H1 (cell line): Measurements from ENCODE around the gene BCAS3. TPM values are rescaled to one million over a fixed set of nuclear protein-coding genes. Genes with fewer than 3 reads are reported as not detected.

Experiments used
- CTCF ChIA-PET: fragments of 300-600 bp; sonication (Branson Sonifier 250); formaldehyde crosslinking; loops from one replicate; lab custom pipeline; 2021; ENCODE audit not compliant: partially characterized antibody; lab: Charles Lee
- POLR2A ChIA-PET: fragments of 300-600 bp; sonication (Branson Sonifier 250); formaldehyde crosslinking; loops from one replicate; lab custom pipeline; 2021; ENCODE audit warnings: inconsistent platforms; ENCODE audit not compliant: partially characterized antibody; lab: Charles Lee
- DNase-seq, 2 experiments: peaks; one replicate each; pipeline versions ENCODE4 v3.0.0 to v3.0.0-alpha.2; 2010 to 2022; ENCODE audit warnings: low spot score in 2 of 2, low read depth in 1 of 2, mixed read lengths in 1 of 2
- FAIRE-seq: peaks from 2 replicates; lab custom pipeline; 2011; peaks lifted over from hg19 to GRCh38; lab: Jason Lieb, UNC
- H2AFZ ChIP-seq: 2 replicates; pipeline ENCODE4 v1.8.1; 2012; ENCODE audit warnings: low read length, inconsistent platforms
- H2AK5ac ChIP-seq: 2 replicates; pipeline ENCODE4 v1.6.1; 2013; ENCODE audit warnings: low read depth, low read length
- H2BK120ac ChIP-seq: replicated peaks from 2 replicates; pipeline ENCODE3; 2013; ENCODE audit warnings: low read depth, low read length, inconsistent platforms
- H2BK12ac ChIP-seq: 2 replicates; pipeline ENCODE4 v1.6.1; 2013; ENCODE audit warnings: low read depth, low read length
- H2BK15ac ChIP-seq: 2 replicates; pipeline ENCODE4 v1.6.1; 2013; ENCODE audit warnings: low read length
- H2BK20ac ChIP-seq: 2 replicates; pipeline ENCODE4 v1.6.1; 2013; ENCODE audit warnings: low read length
- H2BK5ac ChIP-seq: 2 replicates; pipeline ENCODE4 v1.6.1; 2013; ENCODE audit warnings: low read depth, low read length
- H3K14ac ChIP-seq: 2 replicates; pipeline ENCODE4 v1.6.1; 2013; ENCODE audit warnings: inconsistent platforms; ENCODE audit not compliant: insufficient read length
- H3K18ac ChIP-seq: 2 replicates; pipeline ENCODE4 v1.6.1; 2013; ENCODE audit warnings: low read length; ENCODE audit errors: extremely low read depth
- H3K23ac ChIP-seq: 2 replicates; pipeline ENCODE4 v1.6.1; 2013; ENCODE audit warnings: inconsistent platforms; ENCODE audit not compliant: insufficient read length
- H3K23me2 ChIP-seq: 2 replicates; pipeline ENCODE4 v1.6.1; 2013; ENCODE audit warnings: low read depth, low read length
- H3K27ac ChIP-seq: 2 replicates; pipeline ENCODE4 v1.6.1; 2011; ENCODE audit warnings: low read depth, low read length, inconsistent platforms
- H3K27me3 ChIP-seq, 4 experiments: replicated peaks in 1 of 4; 1 replicate in 1 of 4; 2 replicates in 3 of 4; pipeline versions ENCODE4 v1.6.1 to v1.8.1; 2011 to 2013; ENCODE audit warnings: low read length in 3 of 4, mild to moderate bottlenecking in 3 of 4, inconsistent platforms in 2 of 4, mixed read lengths in 2 of 4, moderate library complexity in 1 of 4; ENCODE audit not compliant: control insufficient read depth in 3 of 4, insufficient read depth in 3 of 4; ENCODE audit errors: extremely low read depth in 1 of 4
- H3K36me3 ChIP-seq, 4 experiments: 2 replicates each; pipeline versions ENCODE4 v1.6.1 to v1.8.1; 2011 to 2013; ENCODE audit warnings: mild to moderate bottlenecking in 4 of 4, low read length in 3 of 4, moderate library complexity in 2 of 4, control low read depth in 1 of 4, inconsistent platforms in 1 of 4; ENCODE audit not compliant: insufficient read depth in 4 of 4, control insufficient read depth in 2 of 4
- H3K4ac ChIP-seq: replicated peaks from 2 replicates; pipeline ENCODE3; 2013; ENCODE audit warnings: low read length, low read depth, mixed read lengths, inconsistent platforms; ENCODE audit not compliant: insufficient read length
- H3K4me1 ChIP-seq, 4 experiments: replicated peaks in 1 of 4; 1 replicate in 1 of 4; 2 replicates in 3 of 4; pipeline versions ENCODE4 v1.6.1 to v1.8.1; 2011 to 2013; ENCODE audit warnings: low read length in 3 of 4, inconsistent platforms in 2 of 4, mixed read lengths in 1 of 4; ENCODE audit not compliant: insufficient read depth in 4 of 4, control insufficient read depth in 3 of 4
- H3K4me2 ChIP-seq, 2 experiments: 2 replicates each; pipeline versions ENCODE4 v1.6.1 to v1.8.1; 2011 to 2013; ENCODE audit warnings: low read depth in 2 of 2, low read length in 2 of 2, control low read depth in 1 of 2, inconsistent platforms in 1 of 2, mild to moderate bottlenecking in 1 of 2; ENCODE audit not compliant: insufficient read depth in 1 of 2
- H3K4me3 ChIP-seq, 4 experiments: fragments of 200-600, 300-600 bp in 1 of 4; sonication (generic), shearing (Covaris generic), sonication (Bioruptor Twin) in 1 of 4; 2 replicates each; pipeline versions ENCODE4 v1.5.1 to v1.8.1; 2011 to 2016; ENCODE audit warnings: low read length in 4 of 4, low read depth in 3 of 4, control low read depth in 2 of 4, inconsistent platforms in 2 of 4, mild to moderate bottlenecking in 2 of 4, mixed read lengths in 1 of 4, moderate library complexity in 1 of 4; ENCODE audit not compliant: insufficient read depth in 2 of 4; ENCODE audit errors: extremely low read depth in 1 of 4
- H3K56ac ChIP-seq: replicated peaks from 2 replicates; pipeline ENCODE3; 2013; ENCODE audit warnings: low read depth, mild to moderate bottlenecking, mixed read lengths, low read length, inconsistent platforms; ENCODE audit not compliant: insufficient read length
- H3K79me1 ChIP-seq: 2 replicates; pipeline ENCODE4 v1.6.1; 2013; ENCODE audit warnings: low read depth, low read length, control low read depth
- H3K79me2 ChIP-seq, 2 experiments: 2 replicates each; pipeline versions ENCODE4 v1.6.1 to v1.8.1; 2012 to 2013; ENCODE audit warnings: low read length in 2 of 2, mild to moderate bottlenecking in 2 of 2, inconsistent platforms in 1 of 2; ENCODE audit not compliant: insufficient read depth in 2 of 2, control insufficient read depth in 1 of 2
- H3K9ac ChIP-seq, 4 experiments: replicated peaks in 1 of 4; 1 replicate in 1 of 4; 2 replicates in 3 of 4; pipeline versions ENCODE4 v1.6.1 to v1.8.1; 2011 to 2013; ENCODE audit warnings: low read depth in 3 of 4, low read length in 3 of 4, control low read depth in 2 of 4, mild to moderate bottlenecking in 2 of 4, moderate library complexity in 2 of 4, inconsistent platforms in 1 of 4; ENCODE audit errors: extremely low read depth in 1 of 4
- H3K9me3 ChIP-seq, 2 experiments: 2 replicates each; pipeline versions ENCODE4 v1.6.1 to v1.8.1; 2012 to 2013; ENCODE audit warnings: mild to moderate bottlenecking in 2 of 2, moderate library complexity in 2 of 2, control low read depth in 1 of 2, inconsistent platforms in 1 of 2, low read depth in 1 of 2, low read length in 1 of 2, mixed read lengths in 1 of 2; ENCODE audit not compliant: insufficient read depth in 2 of 2
- H4K20me1 ChIP-seq, 2 experiments: replicated peaks in 1 of 2; 2 replicates each; pipeline versions ENCODE3 to v1.8.1; 2011 to 2013; ENCODE audit warnings: inconsistent platforms in 2 of 2, low read length in 2 of 2, mild to moderate bottlenecking in 1 of 2; ENCODE audit not compliant: insufficient read depth in 2 of 2, control insufficient read depth in 1 of 2
- H4K5ac ChIP-seq: 2 replicates; pipeline ENCODE4 v1.6.1; 2013; ENCODE audit warnings: low read length, low read depth, mixed read lengths, inconsistent platforms; ENCODE audit not compliant: insufficient read length
- H4K8ac ChIP-seq: 2 replicates; pipeline ENCODE4 v1.8.0; 2013; ENCODE audit warnings: mild to moderate bottlenecking, moderate library complexity, low read length, inconsistent platforms; ENCODE audit not compliant: insufficient read depth; ENCODE audit errors: extremely low read depth
- H4K91ac ChIP-seq: replicated peaks from 2 replicates; pipeline ENCODE3; 2013; ENCODE audit warnings: low read length, mixed read lengths, inconsistent platforms; ENCODE audit not compliant: insufficient read length
- CTBP2 ChIP-seq: IDR thresholded peaks from 2 replicates; pipeline ENCODE4 v1.7.0; 2011; ENCODE audit warnings: borderline replicate concordance, mild to moderate bottlenecking, moderate library complexity, mixed read lengths, low read length; ENCODE audit not compliant: insufficient read depth, insufficient read length
- CTCF ChIP-seq, 3 experiments: IDR thresholded peaks; 1 replicate in 2 of 3; 2 replicates in 1 of 3; pipeline versions ENCODE4 v1.5.1 to v1.6.1; 2011; ENCODE audit warnings: low read length in 3 of 3, mild to moderate bottlenecking in 3 of 3, inconsistent platforms in 2 of 3, low read depth in 1 of 3, moderate library complexity in 1 of 3; ENCODE audit not compliant: insufficient read depth in 1 of 3; ENCODE audit errors: control extremely low read depth in 1 of 3
- KDM4A ChIP-seq: IDR thresholded peaks from one replicate; pipeline ENCODE4 v1.7.1; 2012; ENCODE audit warnings: low read depth, mild to moderate bottlenecking, moderate library complexity, low read length, inconsistent platforms; ENCODE audit not compliant: severe bottlenecking
- PHF8 ChIP-seq: fragments of 200-600 bp; sonication (generic); conservative IDR thresholded peaks from 2 replicates; pipeline ENCODE4 v1.7.1; 2012; ENCODE audit warnings: low read depth, mild to moderate bottlenecking, inconsistent platforms, low read length, moderate library complexity
- RAD21 ChIP-seq, 2 experiments: IDR thresholded peaks in 1 of 2; conservative IDR thresholded peaks in 1 of 2; 2 replicates each; pipeline ENCODE4 v1.6.1; 2011; ENCODE audit warnings: low read depth in 2 of 2, low read length in 2 of 2, improper control_type of control experiment in 1 of 2, inconsistent platforms in 1 of 2, mild to moderate bottlenecking in 1 of 2, moderate library complexity in 1 of 2
- RNF2 ChIP-seq: fragments of 200-900, 300-1000 bp; sonication (generic); IDR thresholded peaks from 2 replicates; pipeline ENCODE4 v1.7.1; 2016; ENCODE audit warnings: borderline replicate concordance, low read depth, mild to moderate bottlenecking, antibody characterized with exemption, low read length; ENCODE audit not compliant: poor library complexity, severe bottlenecking; ENCODE audit errors: missing control alignments
- WGBS, 2 experiments: shearing (Covaris generic) in 1 of 2; methylation state at CpG; one replicate each; pipeline versions ENCODE4 v1.1.6 to v1.1.7; 2013 to 2015; ENCODE audit warnings: low lambda C conversion rate in 2 of 2, mixed read lengths in 2 of 2, inconsistent platforms in 1 of 2, low coverage in 1 of 2, missing lambda C conversion rate in 1 of 2; ENCODE audit not compliant: insufficient replicate concordance in 2 of 2, insufficient coverage in 1 of 2, insufficient read length in 1 of 2; ENCODE audit errors: extremely low coverage in 1 of 2, missing lambda C conversion rate in 1 of 2; 5-methylcytosine and 5-hydroxymethylcytosine counted together
- polyA plus RNA-seq, 7 experiments: library from polyadenylated mRNA; depleted of rRNA in 3 of 7; stranded (reverse) in 5 of 7; unstranded in 2 of 7; fragments of >200 nt in 5 of 7; fragments of 200-250 nt in 2 of 7; gene quantifications; 1 replicate in 5 of 7; 2 replicates in 1 of 7; 4 replicates in 1 of 7; pipeline versions ENCODE4 v1.2.1 to v1.2.3, GENCODE V29; 2011 to 2013; ENCODE audit warnings: missing spikeins in 2 of 7, mixed read lengths in 2 of 7
- total RNA-seq: library from RNA; stranded (reverse); fragmentation: NEBNext Ultra II Directional; extraction: Animal tissue kit (Norgen Biotek cat#: 25700); gene quantifications from 2 replicates; pipeline ENCODE4 v1.2.1, GENCODE V29; 2021

The BCAS3 gene
- total and polyA plus RNA-seq, 2 of the 8 experiments (the other 6 are each of a cell fraction or from before 2014, with no cell fraction given), result 9.9 to 13.3 TPM

- Histone ChIP-seq H3K4me1 (peaks cover 0 to 11% (median 3%) of the 10 kb centered on the region in 4 experiments; a peak in 4 of 7 replicates), H2BK120ac (no peak overlapping the region), H2BK15ac (peak overlapping the region; percentile 81; the same call in 1 of the 2 replicates), H3K36me3 (no peaks in the 10 kb centered on the region), H2BK20ac (no peak overlapping the region), H3K9ac (no peak overlapping the region), H3K14ac (no peak overlapping the region), H3K9me3 (no peaks in the 10 kb centered on the region), H3K56ac (no peak overlapping the region), H2AK5ac (0 out of 2 replicates have a peak overlapping the region, but pooled peaks have one; percentile 19), H4K91ac (no peak overlapping the region), H3K23me2 (peaks cover 14% of the 10 kb centered on the region), H3K79me1 (no peaks in the 10 kb centered on the region), H2BK12ac (peak overlapping the region; percentile 60; the same call in 1 of the 2 replicates), H4K20me1 (no peaks in the 10 kb centered on the region), H2BK5ac (0 out of 2 replicates have a peak overlapping the region, but pooled peaks have one; percentile 35), H3K79me2 (no peaks in the 10 kb centered on the region), H3K23ac (no peak overlapping the region), H3K4me3 (peak overlapping the region; percentile 24 to 56 (median 29); a peak in 6 of 8 replicates), H3K27me3 (peaks cover 0 to 52% (median 45%) of the 10 kb centered on the region in 4 experiments; a peak in 6 of 7 replicates), H3K4me2 (peak overlapping the region; percentile 52 to 86), H3K18ac (peak overlapping the region; percentile 32; the same call in 1 of the 2 replicates), H2AFZ (no peak overlapping the region; the same call in 1 of the 2 replicates), H4K5ac (no peak overlapping the region), H3K27ac (no peak overlapping the region), H4K8ac (no peak overlapping the region), H3K4ac (no peak overlapping the region)
- ChIA-PET POLR2A (no interaction called here), CTCF (interaction anchor here (0.6 to 8.8 kb wide), 22 partner anchors 10 to 492 kb away, joined by 3 to 108 read pairs (median 4); partner anchors contain the start of gene TBX4)
- WGBS, 2 experiments, result 20% methylated on average over 29 of the region's 43 CpGs; no CpG with 5 or more reads in 1 of the 2 experiments
- DNase-seq (peak; percentile 85 to 95), FAIRE-seq (no peak)
- TF ChIP-seq RAD21 (IDR thresholded peaks at IDR 0.05 in 1 of 2, conservative IDR thresholded peaks at IDR 0.05 in 1 of 2; ENCODE audit: low read depth in 2 of 2, low read length in 2 of 2) (peak; percentile 90 to 91), CTBP2 (peak; percentile 59), RNF2 (peak; percentile 11), KDM4A (peak; percentile 67), PHF8 (no peak), CTCF (IDR thresholded peaks at IDR 0.05; ENCODE audit: control extremely low read depth in 1 of 3, insufficient read depth in 1 of 3, low read depth in 1 of 3, low read length in 3 of 3) (peak; percentile 91 to 98 (median 98))
Observed at GRCh38 chr17:61416540-61417363, 739.1 kb downstream of the BCAS3 start.
